ENCODE results near the gene RIPPLY3. TPM values are rescaled to one million over a fixed set of nuclear protein-coding genes. Genes with fewer than 3 reads are reported as not detected.

RIPPLY3 gene
- total and polyA plus RNA-seq, 4 donors: 0.08 to 0.21 (median 0.13) TPM; not detected in 1

GRCh38 chr21:37017951-37018679 lies 11.6 kb downstream of the RIPPLY3 start:
- Histone ChIP-seq H3K4me3 (ENCODE audit: low read depth in 1 of 3, low read length in 3 of 3) (no peak overlapping the region), H3K9me3 (ENCODE audit: control insufficient read depth in 4 of 4, low read length in 3 of 4) (no peaks in the 10 kb centered on the region), H3K9ac (ENCODE audit: low read depth in 1 of 2, low read length in 2 of 2) (no peak overlapping the region), H3K27me3 (ENCODE audit: control insufficient read depth in 4 of 4, insufficient read depth in 4 of 4, low read length in 3 of 4) (no peaks in the 10 kb centered on the region), H3K27ac (ENCODE audit: low read depth in 1 of 2, low read length in 2 of 2) (no peak overlapping the region), H3K36me3 (ENCODE audit: control insufficient read depth in 4 of 4, insufficient read depth in 3 of 4, low read depth in 1 of 4, low read length in 3 of 4) (no peaks in the 10 kb centered on the region), H3K4me1 (ENCODE audit: control insufficient read depth in 4 of 4, insufficient read depth in 4 of 4, low read length in 3 of 4) (no peaks in the 10 kb centered on the region)
- no peak for DNase-seq (ENCODE audit: low spot score)
- 76% methylated on average over 13 of the region's 13 CpGs for WGBS
- TF ChIP-seq EGR1 (IDR thresholded peaks at IDR 0.05; ENCODE audit: low read depth in 2 of 2): no peak
- no peak for TF ChIP-seq FOXA1 (IDR thresholded peaks at IDR 0.05)
- TF ChIP-seq HNF4A (conservative IDR thresholded peaks at IDR 0.05): no peak
- TF ChIP-seq TAF1 (conservative IDR thresholded peaks at IDR 0.05): no peak
- no peak for TF ChIP-seq MAX (IDR thresholded peaks at IDR 0.05)
- TF ChIP-seq YY1 (IDR thresholded peaks at IDR 0.05): no peak
- TF ChIP-seq RXRA (IDR thresholded peaks at IDR 0.05): no peak
- no peak for TF ChIP-seq RAD21 (IDR thresholded peaks at IDR 0.05)
- no peak for TF ChIP-seq FOXA2 (IDR thresholded peaks at IDR 0.05)
- no peak for TF ChIP-seq HNF4G (IDR thresholded peaks at IDR 0.05)

- Histone ChIP-seq H3K27me3 (ENCODE audit: control insufficient read depth in 4 of 4, insufficient read depth in 4 of 4, low read length in 3 of 4) (peaks cover 0 to 3% (median 0%) of the 10 kb centered on the region in 4 donors), H3K4me3 (ENCODE audit: low read depth in 1 of 3, low read length in 3 of 3) (no peak overlapping the region), H3K4me1 (ENCODE audit: control insufficient read depth in 4 of 4, insufficient read depth in 4 of 4, low read length in 3 of 4) (no peaks in the 10 kb centered on the region), H3K9me3 (ENCODE audit: control insufficient read depth in 4 of 4, low read length in 3 of 4) (no peaks in the 10 kb centered on the region), H3K27ac (ENCODE audit: low read depth in 1 of 2, low read length in 2 of 2) (no peak overlapping the region), H3K9ac (ENCODE audit: low read depth in 1 of 2, low read length in 2 of 2) (no peak overlapping the region), H3K36me3 (ENCODE audit: control insufficient read depth in 4 of 4, insufficient read depth in 3 of 4, low read depth in 1 of 4, low read length in 3 of 4) (no peaks in the 10 kb centered on the region)
- TF ChIP-seq YY1 (IDR thresholded peaks at IDR 0.05) (no peak), RAD21 (IDR thresholded peaks at IDR 0.05) (no peak), MAX (IDR thresholded peaks at IDR 0.05) (no peak), REST (IDR thresholded peaks at IDR 0.05) (no peak), CTCF (IDR thresholded peaks at IDR 0.05; ENCODE audit: low read depth, low read length, missing input control) (no peak), GABPA (IDR thresholded peaks at IDR 0.05 in 1 of 2, conservative IDR thresholded peaks at IDR 0.05 in 1 of 2) (no peak), FOXA2 (IDR thresholded peaks at IDR 0.05) (no peak), ATF3 (IDR thresholded peaks at IDR 0.05) (no peak), SP1 (IDR thresholded peaks at IDR 0.05) (no peak), RXRA (IDR thresholded peaks at IDR 0.05) (no peak), JUND (IDR thresholded peaks at IDR 0.05) (no peak), ZBTB33 (IDR thresholded peaks at IDR 0.05) (no peak), HNF4G (IDR thresholded peaks at IDR 0.05) (no peak), NR2F2 (IDR thresholded peaks at IDR 0.05) (no peak), HNF4A (conservative IDR thresholded peaks at IDR 0.05) (no peak), EGR1 (IDR thresholded peaks at IDR 0.05; ENCODE audit: low read depth in 2 of 2) (no peak), FOXA1 (IDR thresholded peaks at IDR 0.05) (no peak), TAF1 (conservative IDR thresholded peaks at IDR 0.05) (no peak)
- 45% methylated on average over 4 of the region's 4 CpGs for WGBS
- DNase-seq (ENCODE audit: low spot score): no peak
Measured at GRCh38 chr21:37026499-37026898, 20.0 kb downstream of the RIPPLY3 start.
